CD4-positive, alpha-beta T cell treated with Interleukin-15 for 1 hour (primary cell): ENCODE results near the gene ATP5PD.
"Not testable (repeated sequence)": the region's sequence is repeated elsewhere in the genome, so short reads cannot be mapped to it uniquely, and the experiment has no call there.

ENCODE experiments used
- DNase-seq: peaks from one replicate; pipeline ENCODE4 v3.0.0-alpha.2; 2020

The ATP5PD gene

DNA sequence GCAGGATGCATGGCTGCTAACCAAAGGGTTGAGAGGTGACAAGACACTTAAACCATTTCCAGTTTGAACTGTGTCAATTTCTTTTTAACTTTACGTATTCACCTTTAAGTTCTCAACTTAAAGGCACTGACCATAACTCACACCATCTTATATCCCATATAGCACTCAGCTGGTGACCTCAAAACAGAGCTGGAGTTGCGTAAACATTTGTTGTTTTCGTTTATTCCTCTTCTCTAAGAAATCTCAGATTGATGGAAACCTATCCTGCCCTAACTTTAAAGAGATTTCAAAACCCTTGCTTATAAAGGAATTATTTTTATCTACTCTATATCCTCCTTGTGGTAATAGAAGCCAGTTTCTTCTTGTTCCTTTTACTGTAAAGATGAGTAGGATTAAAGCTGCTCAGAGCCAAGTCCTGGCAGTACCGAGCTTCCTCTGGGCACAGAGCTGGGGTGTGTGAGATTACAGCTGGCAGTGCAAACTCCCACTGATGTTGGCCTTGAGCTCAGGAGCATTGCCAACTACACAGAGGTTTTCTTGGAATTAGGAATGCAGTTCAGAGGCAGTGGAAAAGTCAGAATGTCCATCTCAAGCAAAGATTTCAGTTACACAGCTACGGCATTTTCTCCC is 1.6 kb upstream of the ATP5PD start:
- no peak for DNase-seq

DNA sequence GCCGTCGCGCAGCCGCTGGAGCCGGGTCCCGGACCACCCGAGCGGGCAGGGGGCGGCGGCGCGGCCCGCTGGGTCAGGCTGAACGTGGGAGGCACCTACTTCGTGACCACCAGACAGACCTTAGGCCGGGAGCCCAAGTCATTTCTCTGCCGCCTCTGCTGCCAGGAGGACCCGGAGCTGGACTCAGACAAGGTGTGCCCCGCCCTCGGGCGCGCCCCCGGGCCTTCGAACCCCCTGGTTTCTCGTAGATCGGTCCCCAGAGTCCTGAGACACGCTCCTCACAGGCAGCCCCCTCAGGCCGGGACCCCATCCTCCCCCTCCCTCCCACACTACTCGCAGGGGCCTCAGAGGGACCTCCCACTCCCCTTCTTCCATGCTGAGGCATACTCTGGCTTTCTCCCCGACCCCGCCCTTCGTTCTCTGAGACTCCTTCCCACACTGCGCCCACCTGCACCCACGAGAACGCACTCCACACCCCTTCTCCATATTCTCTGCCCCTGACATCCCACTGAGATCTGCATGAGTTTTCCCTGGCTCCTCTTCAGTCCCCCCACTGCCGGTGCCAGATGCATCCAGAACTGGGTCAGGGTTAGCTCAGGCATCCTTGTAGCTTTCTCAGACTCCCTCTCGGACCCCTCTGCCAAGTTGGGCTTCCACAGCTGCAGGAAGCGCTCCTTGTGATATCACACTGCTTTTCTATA is 779 bp upstream of the ATP5PD start:
- DNase-seq, result no peak

DNA sequence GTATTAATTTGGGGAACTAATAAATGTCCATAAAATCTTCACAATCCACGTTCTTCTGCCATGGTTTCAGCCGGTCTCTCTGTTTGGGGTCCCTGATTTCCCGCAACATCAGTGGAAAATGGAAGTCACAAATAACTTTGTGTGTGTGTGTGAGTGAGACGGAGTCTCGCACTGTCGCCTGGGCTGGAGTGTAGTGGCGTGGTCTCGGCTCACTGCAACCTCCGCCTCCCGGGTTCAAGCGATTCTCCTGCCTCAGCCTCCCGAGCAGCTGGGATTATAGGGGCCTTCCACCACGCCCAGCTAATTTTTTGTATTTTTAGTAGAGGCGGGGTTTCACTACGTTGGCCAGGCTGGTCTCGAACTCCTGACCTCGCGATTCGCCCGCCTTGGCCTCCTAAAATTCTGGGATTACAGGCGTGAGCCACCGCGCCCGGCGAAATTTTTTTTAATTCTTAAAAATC is 793 bp downstream of the ATP5PD start:
- DNase-seq, result not testable (repeated sequence)

DNA sequence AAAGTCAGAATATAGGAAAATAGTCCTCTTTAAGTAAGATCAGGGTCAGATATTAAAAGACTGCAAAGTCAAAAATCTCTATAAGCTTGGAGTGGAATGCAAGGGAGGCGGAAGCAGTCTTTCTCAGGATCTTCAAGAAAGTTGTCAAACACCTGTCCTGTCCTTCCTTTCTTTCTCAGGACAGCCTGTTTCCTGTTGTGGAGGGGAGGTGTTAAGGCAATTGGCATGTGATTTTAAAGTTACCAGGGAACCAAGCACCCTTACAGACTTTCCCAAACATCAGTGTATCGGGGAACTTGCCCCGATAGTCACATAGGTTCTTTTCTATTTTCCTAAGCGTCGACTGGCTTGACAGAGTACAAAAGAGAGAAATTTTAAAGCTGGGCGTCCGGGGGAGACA is 2.1 kb downstream of the ATP5PD start:
- DNase-seq, result no peak

DNA sequence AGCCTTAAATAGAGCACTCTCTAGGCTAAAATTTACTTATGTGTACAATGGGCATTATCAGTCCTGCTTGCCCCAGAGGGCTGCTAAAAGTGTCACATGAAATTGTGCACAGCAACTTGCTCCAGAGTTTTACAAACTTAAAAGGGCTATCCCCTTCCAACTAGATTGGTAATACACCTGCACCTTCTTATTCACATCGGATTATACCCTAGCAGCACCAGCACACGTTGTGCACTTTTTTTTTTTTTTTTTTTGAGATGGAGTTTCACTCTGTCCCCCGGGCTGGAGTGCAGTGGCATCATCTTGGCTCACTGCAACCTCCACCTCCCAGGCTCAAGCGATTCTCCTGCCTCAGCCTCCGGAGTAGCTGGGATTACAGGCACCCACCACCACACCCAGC is 3.0 kb downstream of the ATP5PD start:
- not testable (repeated sequence) for DNase-seq

DNA sequence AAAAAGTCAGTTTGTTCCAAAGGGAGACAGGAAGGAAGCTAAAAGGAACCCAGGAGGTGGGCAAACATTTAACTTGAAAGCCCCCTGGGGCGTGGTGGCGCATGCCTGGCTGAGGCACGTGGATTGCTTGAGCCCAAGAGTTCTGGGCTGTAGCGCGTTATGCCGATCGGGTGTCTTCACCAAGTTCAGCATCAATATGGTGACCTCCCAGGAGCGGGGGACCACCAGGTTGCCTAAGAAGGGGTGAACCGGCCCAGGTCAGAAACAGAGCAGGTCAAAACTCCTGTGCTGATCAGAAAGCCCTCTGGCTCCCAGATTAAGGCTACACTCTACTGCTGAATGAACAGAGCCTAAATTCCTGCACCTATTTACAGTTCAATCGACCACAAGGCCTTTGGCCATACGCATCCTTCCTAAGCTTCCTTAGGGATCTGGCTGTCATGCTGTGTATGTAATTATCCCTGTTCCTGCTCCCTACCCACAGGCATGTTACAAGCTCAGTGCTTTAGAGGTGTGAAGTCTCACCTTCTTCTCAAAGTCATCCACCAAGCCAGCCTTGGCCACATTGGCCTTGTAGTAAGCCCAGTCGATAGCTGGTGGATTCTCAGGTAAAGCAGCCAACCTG is 5.0 kb downstream of the ATP5PD start:
- DNase-seq, result no peak

DNA sequence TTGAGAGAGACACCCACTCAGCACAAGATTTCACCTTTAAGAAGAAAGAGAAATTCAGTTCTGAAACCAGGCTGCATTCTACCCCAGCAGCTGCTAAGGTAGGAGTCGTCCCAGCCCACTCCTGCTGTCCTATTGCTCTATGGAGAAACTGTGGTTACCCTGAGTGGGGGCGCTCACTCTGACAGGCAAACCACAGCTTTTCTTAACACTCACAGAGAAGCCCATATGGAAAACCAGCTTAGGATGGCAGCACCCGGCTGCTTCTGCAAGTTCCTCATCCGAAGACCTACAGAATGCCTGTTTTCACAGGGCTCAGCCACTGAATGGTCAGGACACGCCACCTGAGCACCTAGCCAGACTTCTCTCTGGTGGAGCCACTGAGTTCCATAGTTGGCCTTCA is 7.5 kb downstream of the ATP5PD start:
- no peak for DNase-seq

DNA sequence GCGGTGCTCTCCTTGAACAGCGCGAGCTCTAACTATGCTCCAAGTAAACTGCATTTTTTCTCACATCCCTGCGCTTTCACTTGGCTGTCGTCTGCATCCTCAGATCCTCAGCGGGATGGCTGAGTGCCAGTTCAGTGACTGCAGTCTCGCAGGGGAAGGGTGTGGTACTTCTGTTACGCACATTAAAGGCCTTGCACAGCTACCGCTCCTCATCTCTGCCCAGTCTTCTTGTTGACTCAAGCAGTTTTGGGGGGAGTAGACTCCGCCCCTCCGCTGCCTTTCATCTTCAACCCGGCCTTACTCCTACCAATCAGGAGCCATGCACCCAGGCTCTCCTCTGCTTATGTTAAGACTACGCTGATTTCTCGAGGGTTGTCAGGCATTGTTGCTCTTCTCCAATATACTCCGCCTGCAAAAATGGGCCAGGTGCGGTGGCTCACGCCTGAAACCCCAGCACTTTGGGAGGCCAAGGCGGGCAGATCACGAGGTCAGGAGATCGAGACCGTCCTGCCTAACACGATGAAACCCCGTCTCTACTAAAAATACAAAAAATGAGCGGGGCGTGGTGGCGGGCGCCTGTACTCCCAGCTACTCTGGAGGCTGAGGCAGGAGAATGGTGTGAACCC is 10.0 kb downstream of the ATP5PD start:
- DNase-seq, result peak; percentile 95

DNA sequence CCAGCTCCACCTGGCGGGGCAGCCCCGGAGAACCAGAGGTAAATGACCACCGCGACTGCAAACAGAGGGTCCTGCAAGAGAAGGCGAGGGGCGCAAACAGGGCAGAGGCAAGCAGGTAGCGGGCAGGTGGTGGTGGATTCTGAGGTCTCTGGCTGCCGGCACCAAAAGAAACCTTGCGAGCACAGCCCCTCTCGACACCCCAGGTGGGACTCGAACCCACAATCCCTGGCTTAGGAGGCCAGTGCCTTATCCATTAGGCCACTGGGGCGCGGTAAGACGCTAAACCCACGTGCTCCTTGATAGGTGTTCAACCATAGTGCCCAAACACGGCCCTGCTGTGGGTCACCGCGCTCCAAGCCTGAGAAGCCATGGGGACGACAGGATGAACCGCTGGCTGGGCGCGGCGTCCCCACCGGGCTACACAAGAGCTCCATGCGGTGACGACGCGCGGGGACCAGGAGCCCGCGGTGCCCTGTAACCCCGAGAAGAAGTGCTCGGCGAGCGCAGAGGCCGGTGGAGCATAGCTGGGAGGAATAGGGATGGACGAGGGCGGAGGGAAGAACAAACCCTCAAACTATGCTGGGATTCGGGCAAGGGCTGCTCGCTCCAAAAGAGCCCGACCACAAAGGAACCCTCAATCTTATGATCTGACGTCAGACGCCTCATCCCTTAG is 12.4 kb downstream of the ATP5PD start:
- peak; percentile 87 for DNase-seq

DNA sequence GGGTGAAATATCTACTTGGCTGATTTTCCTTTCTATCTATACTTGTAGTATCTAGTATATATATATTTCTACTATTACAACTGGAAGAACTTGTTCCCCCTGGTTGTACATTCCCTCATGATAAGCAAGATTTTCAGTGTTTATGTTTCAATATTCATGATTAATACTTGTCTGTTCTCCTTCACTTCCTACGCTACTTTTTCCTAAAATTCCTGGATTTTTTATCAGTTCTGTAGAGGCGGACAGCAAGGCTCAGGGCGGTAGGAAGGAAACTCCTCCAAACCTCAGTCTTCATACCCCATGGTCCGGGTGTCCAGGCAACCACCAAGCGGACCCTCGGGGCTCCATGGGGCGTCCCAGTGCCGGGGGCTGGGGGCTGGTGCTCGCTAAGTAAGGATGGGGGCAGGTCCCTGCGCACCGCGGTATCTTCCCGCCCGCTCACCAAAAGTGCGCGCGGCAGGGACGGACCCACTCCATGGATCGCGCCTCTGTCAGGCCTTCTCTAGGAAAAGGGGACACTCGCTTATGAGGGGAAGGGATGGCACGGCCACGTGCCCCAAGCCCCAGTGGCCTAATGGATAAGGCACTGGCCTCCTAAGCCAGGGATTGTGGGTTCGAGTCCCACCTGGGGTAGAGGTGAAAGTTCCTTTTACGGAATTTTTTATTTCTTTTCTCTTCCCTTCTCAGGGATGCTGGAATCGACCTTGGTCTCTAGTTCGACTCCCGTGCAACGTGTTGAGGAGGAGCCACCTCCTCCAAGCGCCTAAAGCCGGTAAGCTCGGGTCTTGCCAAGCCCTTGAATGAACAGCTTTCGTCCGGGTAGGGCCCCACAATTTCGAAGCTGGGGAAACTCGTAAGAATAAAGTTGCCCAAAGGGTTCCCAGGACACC is 13.2 kb downstream of the ATP5PD start:
- peak; percentile 88 for DNase-seq

DNA sequence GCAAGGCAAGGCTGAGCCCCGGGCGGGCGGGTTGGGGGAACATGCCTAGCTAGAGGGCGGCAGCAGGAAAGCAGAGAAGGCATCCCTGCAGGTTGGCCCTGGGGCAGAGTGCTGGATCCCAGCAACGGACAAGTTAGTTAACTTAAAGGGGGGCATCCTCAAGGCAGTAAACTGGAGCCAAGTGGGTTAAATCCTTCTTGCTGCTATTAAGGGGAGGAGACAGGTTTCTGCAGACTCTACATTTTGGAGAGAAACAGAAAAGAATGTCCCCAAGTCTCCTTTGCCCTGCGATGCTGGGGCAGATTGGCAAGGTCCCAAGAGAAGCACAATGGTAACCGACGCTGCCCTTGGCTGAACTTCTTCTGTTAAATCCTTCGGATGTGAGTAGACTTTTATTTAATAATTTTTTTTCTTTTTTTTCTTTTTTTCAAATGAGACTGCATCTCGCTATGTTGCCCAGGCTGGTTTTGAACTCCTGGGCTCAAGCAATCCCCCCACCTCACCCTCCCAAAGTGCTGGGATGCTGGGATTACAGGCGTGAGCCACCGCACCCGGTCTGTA is 14.0 kb downstream of the ATP5PD start:
- no peak for DNase-seq

DNA sequence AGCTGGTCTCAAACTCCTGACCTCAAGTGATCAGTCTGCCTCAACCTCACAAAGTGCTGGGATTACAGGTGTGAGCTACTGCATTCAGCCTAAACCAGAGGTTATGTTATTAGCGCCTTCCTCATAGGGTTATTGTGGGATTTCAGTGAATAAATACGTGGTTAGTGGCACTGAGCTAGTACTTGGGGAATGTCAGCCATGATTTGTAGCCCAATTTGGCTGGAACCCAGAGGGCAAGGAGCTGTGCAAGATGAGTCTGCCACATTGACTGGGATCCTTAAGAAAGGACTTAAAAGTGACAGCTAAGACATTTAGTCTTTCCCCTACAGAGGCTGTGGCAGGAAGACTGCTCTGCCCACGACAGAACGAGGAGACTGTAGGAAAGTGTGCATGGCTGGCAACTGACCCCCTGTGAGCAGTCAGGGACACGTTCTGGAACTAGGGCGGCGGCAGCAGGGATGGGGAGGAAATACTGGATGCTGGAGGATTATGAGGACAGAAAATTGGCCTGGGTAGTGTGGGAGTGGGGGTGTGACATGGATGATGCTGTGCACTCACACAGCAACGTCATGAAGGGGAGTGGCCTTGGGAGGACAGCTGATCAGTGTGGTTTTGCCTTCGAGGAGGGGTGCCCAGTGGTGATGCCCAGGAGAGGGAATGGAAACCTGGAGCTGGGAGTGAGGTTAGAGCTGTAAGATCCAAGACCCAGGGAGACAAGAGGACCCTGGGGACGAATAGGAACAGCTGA is 14.6 kb downstream of the ATP5PD start:
- peak; percentile 62 for DNase-seq

DNA sequence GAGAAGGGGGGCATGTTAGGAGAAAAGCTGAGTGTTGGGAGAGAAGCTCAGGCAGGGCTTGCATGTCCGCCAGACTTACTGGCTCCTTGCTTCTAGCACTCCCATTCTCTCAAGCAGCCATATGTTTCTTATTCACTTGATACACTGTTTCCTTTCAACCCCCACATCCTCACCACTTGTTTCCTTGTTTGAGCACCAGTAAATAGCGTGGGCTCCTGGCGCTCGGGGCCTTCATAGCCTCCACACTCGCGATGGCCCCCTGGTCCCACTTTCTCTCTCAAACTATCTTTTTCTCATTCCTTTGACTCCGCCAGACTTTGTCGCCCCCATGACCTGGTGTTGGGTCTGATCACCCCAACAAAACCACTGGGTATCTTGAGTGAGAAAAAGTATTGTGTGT is 16.6 kb downstream of the ATP5PD start:
- no peak for DNase-seq

DNA sequence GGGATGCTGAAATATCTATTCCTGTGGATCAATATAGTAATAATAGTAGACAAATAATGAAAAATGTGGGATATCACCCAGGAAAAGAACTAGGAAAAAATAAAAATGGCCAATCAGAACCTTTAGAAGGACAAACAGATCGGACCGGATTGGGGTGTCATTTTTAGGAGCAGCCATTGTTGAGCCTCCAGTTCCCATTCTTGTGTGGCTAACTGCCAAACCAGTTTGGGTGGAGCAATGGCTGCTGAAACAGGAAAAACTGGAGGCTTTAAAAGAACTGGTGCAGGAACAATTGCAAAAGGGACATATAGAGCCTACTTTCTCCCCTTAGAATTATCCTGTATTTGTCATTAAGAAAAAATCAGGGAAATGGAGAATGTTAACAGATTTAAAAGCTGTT is 20.1 kb downstream of the ATP5PD start:
- not testable (repeated sequence) for DNase-seq

DNA sequence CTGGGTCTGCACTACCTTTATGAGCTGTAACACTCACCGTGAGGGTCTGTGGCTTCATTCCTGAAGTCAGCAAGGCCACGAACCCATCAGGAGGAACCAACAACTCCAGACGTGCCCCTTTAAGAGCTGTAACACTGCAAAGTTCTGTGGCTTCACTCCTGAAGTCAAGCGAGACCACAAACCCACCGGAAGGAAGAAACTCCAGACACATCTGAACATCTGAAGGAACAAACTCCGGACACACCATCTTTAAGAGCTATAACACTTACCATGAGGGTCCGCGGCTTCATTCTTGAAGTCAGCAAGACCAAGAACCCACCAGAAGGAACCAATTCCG is 21.4 kb downstream of the ATP5PD start:
- not testable (repeated sequence) for DNase-seq

DNA sequence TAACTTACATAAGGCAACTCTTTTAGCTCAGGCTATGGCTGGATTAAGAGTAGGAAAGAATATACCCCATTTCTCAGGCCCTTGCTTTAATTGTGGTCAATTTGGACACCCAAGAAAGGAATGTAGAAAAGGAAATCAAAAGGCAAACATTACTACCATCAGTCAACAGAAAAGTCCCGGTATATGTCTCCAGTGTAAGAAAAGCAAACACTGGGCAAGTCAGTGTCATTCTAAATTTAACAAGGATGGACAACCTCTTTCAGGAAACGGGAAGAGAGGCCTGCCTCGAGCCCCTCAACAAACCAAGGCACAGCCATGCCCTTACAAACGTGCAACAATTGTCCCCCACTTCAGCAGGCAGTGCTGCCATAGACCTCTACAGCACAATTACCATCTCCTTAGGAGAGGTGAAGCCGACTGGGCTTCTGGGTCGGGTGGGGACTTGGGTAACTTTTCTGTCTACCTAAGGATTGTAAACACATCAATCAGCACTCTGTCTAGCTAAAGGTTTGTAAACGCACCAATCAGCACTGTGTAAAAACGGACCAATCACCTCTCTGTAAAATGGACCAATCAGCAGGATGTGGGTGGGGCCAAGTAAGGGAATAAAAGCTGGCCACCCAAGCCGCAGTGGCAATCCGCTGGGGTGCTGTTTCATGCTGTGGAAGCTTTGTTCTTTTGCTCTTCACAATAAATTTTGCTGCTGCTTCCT is 21.9 kb downstream of the ATP5PD start:
- peak; percentile 44 for DNase-seq

DNA sequence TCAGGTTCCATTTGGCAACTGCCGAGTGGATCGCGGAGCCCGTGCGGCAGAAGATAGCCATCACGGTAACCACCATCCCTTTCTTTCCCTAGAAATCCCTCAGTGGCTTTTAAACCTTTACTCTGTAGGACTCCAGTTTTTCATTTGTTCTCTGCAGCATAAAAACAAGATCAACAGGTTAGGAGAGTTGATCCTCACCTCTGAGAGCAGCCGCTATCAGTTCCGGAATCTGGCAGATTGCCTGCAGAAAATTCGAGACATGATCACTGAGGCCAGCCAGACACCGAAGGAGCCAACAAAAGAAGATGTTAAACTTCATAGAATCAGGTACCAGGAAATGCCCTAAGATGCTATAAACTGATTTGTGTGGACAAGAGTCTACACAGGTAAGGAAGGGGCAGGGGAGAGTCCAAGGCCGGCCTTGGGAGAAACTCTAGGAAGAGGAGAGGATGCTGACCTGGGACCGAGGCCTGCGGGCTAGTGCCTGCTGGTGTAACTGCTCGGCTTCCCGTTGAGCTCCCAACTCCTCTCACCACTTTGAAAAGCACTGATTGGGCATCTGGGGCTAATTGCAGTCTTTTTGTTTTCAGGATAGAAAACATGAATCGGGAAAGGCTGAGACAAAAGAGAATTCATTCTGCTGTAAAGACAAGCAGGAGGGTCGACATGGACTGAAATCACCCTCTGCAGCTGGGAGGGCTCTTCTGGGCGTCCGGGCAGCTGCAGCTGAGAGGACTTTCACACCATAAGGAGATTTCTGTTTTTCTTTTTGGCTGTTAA is 26.2 kb downstream of the ATP5PD start:
- DNase-seq, result no peak

DNA sequence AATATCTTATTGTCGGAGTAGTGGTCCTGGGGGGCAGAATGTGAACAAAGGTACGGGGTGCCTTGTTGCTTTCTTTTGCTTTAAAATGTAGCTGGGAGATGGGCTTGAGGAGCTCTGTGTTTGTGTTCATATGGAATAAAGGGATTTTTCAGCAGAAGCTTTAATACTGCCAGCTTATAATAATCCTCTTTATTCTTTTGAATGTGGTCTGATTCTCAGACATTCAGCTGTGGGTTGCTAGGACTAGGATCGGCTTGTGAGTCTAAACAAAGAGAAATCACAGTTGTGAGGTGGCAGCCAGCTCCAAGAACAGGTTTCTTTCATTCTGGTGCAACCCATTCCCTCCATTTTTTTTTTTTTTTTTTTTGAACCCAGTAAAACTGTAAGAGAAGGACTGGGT is 27.1 kb downstream of the ATP5PD start:
- no peak for DNase-seq

DNA sequence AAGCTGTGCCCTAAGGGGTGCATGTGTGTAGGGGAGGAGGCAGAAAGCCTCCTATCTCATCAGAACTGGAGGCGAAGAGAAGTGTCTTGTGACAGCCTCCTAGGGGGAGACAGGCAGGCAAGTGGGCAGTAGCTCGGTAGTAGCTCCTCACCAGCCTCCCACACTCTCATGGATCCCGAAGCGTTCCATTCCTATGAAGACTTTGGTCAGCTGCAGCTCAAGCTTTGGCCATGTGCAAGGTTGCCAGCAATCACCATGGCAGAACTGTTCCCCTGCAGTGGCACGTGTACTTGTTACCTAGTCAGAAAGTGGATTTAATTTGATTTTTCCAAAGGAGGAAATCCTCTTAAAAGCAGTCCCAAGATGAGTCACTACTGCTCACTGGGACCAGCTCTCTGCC is 27.6 kb downstream of the ATP5PD start:
- DNase-seq, result no peak

DNA sequence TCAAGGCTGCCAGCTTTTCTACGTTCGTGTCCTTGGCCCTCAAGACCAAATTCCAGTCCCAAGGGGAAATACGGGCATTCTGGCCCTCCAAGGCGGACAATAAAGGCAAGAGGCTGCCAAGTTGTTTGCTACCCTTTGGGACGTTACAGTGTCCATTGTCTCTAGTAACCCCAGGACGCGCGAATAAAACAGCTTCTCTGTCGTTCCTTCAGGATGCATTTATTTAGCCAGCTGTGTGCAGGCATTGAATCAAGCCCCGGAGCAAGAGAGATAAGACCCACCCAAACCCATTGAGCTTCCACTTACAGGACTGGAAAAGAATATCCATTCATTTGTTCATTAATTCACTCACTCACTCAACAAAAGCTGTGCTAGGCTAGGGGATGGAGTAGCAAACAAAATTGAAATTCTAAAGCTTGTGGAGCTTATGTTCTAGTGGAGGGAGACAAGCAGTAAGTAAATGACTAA is 33.6 kb downstream of the ATP5PD start:
- DNase-seq, result no peak
